A673 (cell line): ENCODE results near the gene GRHL1. TPM values are rescaled to one million over a fixed set of nuclear protein-coding genes. Genes with fewer than 3 reads are reported as not detected.

ENCODE experiments used
- Bru-seq: library from RNA; stranded (reverse); fragments of 400-500 nt; gene quantifications from one replicate; lab custom pipeline; 2021; lab: Mats Ljungman, UMichigan
- BruChase-seq, 2 experiments: library from RNA; stranded (reverse); fragments of 400-500 nt; gene quantifications; one replicate each; lab custom pipeline; 2021; lab: Mats Ljungman, UMichigan
- BruUV-seq: library from RNA; stranded (reverse); fragments of 400-500 nt; replicated peaks from 2 replicates; lab custom pipeline; 2021; lab: Mats Ljungman, UMichigan
- CTCF ChIA-PET: fragments of 300-600 bp; sonication (Branson Sonifier 250); formaldehyde crosslinking; loops from one replicate; lab custom pipeline; 2022; ENCODE audit warnings: antibody characterized with exemption; lab: Charles Lee
- POLR2A ChIA-PET: fragments of 300-600 bp; sonication (Branson Sonifier 250); formaldehyde crosslinking; loops from one replicate; lab custom pipeline; 2022; ENCODE audit warnings: antibody characterized with exemption; ENCODE audit not compliant: low non-redundant PET; lab: Charles Lee
- DNase-seq: peaks from one replicate; pipeline ENCODE4 v3.0.0-alpha.2; 2015; ENCODE audit warnings: low spot score
- H3K27ac ChIP-seq: fragments of 200-600 bp; sonication (generic); 2 replicates; pipeline ENCODE4 v1.5.1; 2016; ENCODE audit warnings: mixed run types, low read depth, mild to moderate bottlenecking, mixed read lengths, antibody characterized with exemption, low read length; ENCODE audit not compliant: poor library complexity, severe bottlenecking
- H3K27me3 ChIP-seq: fragments of 200-600 bp; sonication (generic); replicated peaks from 2 replicates; pipeline ENCODE4 v1.6.1; 2017; ENCODE audit warnings: mixed run types, low read depth, mild to moderate bottlenecking, mixed read lengths, antibody characterized with exemption, low read length; ENCODE audit not compliant: insufficient read depth, poor library complexity
- H3K36me3 ChIP-seq: fragments of 200-600 bp; sonication (generic); 2 replicates; pipeline ENCODE4 v1.6.1; 2016; ENCODE audit warnings: mixed run types, mild to moderate bottlenecking, mixed read lengths, antibody characterized with exemption, low read length; ENCODE audit not compliant: insufficient read depth, poor library complexity, severe bottlenecking
- H3K4me1 ChIP-seq: fragments of 200-600 bp; sonication (generic); 2 replicates; pipeline ENCODE4 v1.6.1; 2017; ENCODE audit warnings: mixed run types, mild to moderate bottlenecking, mixed read lengths, antibody characterized with exemption, low read length; ENCODE audit not compliant: insufficient read depth, poor library complexity, severe bottlenecking
- H3K4me3 ChIP-seq: fragments of 200-600 bp; sonication (generic); 2 replicates; pipeline ENCODE4 v1.5.1; 2016; ENCODE audit warnings: low read depth, mixed run types, mild to moderate bottlenecking, mixed read lengths, low read length; ENCODE audit not compliant: poor library complexity, severe bottlenecking
- H3K9me3 ChIP-seq: fragments of 200-600 bp; sonication (generic); 2 replicates; pipeline ENCODE4 v1.6.1; 2016; ENCODE audit warnings: mixed run types, low read depth, mild to moderate bottlenecking, mixed read lengths, antibody characterized with exemption, low read length; ENCODE audit not compliant: poor library complexity, severe bottlenecking
- EZH2 ChIP-seq: fragments of 200-600 bp; sonication (generic); IDR thresholded peaks from 2 replicates; pipeline ENCODE4 v1.6.1; 2017; ENCODE audit warnings: borderline replicate concordance, low read depth, mild to moderate bottlenecking, mixed read lengths, antibody characterized with exemption, low read length; ENCODE audit not compliant: poor library complexity, severe bottlenecking
- intact Hi-C: fragments of 100-400 bp; cut with micrococcal nuclease; formaldehyde crosslinking; loops from one replicate; pipeline ENCODE4 v1.10.0; 2022; ENCODE audit not compliant: unreplicated experiment
- long read RNA-seq: library from polyadenylated mRNA; stranded (forward); transcript quantifications from one replicate; pipeline ENCODE4 v2.0.0, GENCODE V29; 2022
- total RNA-seq: library from RNA; stranded (reverse); gene quantifications from 2 replicates; pipeline ENCODE4 v1.2.3, GENCODE V29; 2021
- TF ChIP-seq, protein P1 (sequence below): fragments of 300-800, 200-600 bp; sonication (generic); conservative IDR thresholded peaks from 2 replicates; pipeline ENCODE4 v1.5.1; 2017; ENCODE audit warnings: low read depth, mild to moderate bottlenecking, antibody characterized with exemption, low read length, moderate library complexity, mixed read lengths

The GRHL1 gene, protein sequence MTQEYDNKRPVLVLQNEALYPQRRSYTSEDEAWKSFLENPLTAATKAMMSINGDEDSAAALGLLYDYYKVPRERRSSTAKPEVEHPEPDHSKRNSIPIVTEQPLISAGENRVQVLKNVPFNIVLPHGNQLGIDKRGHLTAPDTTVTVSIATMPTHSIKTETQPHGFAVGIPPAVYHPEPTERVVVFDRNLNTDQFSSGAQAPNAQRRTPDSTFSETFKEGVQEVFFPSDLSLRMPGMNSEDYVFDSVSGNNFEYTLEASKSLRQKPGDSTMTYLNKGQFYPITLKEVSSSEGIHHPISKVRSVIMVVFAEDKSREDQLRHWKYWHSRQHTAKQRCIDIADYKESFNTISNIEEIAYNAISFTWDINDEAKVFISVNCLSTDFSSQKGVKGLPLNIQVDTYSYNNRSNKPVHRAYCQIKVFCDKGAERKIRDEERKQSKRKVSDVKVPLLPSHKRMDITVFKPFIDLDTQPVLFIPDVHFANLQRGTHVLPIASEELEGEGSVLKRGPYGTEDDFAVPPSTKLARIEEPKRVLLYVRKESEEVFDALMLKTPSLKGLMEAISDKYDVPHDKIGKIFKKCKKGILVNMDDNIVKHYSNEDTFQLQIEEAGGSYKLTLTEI
- total RNA-seq (0.13 and 0.42 TPM in 2 replicates), Bru-seq, nascent RNA (percentile 23 among the genes with signal in this experiment), BruChase-seq, experiment 1, labeled RNA remaining after a 2-hour chase (percentile 22 among the genes with signal in this experiment), BruChase-seq, experiment 2, labeled RNA remaining after a 6-hour chase (percentile 14 among the genes with signal in this experiment)
- long read RNA-seq: 0 reads

DNA sequence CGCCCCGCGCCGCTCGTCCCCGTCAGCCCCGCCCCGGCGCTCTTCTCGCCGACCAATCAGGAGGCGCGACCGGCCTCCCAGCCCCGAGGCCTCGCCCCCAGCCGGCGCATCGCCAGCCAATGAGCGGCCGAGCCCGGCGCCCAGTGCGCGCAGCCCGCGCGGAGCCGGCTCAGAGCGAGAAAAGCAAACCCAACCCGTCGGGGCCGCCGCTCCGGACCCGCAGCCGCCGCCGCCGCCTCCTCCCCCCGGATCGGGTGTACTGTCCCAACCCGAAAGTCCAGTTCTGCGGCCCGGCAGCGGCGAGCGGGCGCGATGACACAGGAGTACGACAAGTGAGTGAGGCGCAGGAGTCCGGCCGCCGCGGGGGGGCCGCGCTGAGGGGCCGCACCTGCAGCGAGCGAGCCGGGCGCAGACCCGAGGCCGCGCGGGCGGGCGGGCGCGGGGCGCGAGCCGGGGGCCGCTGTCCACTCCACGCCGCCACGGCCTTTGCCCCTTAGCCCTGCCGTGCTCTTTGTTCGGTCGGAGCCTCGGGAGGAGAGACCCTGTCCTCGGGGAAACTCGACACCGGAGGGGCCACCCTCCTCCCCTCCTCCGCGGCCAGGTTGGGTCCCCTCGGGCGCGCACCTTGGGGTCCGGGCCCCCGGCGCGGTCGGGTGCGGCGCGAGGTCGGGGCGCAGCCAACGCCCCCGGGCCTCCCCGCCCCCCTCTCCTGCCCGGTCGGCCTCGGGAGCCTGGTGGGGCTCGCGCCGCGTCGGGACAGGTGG is at the start of gene GRHL1:
TSS of gene GRHL1 (plus strand) at position 172 of the 764 bp plus-strand sequence. CDS start at position 313, 141 bp downstream.
- H3K4me3 ChIP-seq: peak within 1 kb of the TSS; percentile 67
- DNase-seq: peak; percentile 94
- H3K27ac ChIP-seq: no peak within 1 kb of the TSS
- no peaks in the 10 kb centered on the region for H3K4me1 ChIP-seq
- intact Hi-C loops: no loop called here
- TF ChIP-seq, protein P1, sequence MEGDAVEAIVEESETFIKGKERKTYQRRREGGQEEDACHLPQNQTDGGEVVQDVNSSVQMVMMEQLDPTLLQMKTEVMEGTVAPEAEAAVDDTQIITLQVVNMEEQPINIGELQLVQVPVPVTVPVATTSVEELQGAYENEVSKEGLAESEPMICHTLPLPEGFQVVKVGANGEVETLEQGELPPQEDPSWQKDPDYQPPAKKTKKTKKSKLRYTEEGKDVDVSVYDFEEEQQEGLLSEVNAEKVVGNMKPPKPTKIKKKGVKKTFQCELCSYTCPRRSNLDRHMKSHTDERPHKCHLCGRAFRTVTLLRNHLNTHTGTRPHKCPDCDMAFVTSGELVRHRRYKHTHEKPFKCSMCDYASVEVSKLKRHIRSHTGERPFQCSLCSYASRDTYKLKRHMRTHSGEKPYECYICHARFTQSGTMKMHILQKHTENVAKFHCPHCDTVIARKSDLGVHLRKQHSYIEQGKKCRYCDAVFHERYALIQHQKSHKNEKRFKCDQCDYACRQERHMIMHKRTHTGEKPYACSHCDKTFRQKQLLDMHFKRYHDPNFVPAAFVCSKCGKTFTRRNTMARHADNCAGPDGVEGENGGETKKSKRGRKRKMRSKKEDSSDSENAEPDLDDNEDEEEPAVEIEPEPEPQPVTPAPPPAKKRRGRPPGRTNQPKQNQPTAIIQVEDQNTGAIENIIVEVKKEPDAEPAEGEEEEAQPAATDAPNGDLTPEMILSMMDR: no peak
- TF ChIP-seq EZH2: no peak
- BruUV-seq: no TSS peak
- no peaks in the 10 kb centered on the region for H3K9me3 ChIP-seq
- ChIA-PET CTCF (no interaction called here), POLR2A (no interaction called here)
- peaks cover 29% of the 10 kb centered on the region for H3K27me3 ChIP-seq
- H3K36me3 ChIP-seq: no peaks in the 10 kb centered on the region

DNA sequence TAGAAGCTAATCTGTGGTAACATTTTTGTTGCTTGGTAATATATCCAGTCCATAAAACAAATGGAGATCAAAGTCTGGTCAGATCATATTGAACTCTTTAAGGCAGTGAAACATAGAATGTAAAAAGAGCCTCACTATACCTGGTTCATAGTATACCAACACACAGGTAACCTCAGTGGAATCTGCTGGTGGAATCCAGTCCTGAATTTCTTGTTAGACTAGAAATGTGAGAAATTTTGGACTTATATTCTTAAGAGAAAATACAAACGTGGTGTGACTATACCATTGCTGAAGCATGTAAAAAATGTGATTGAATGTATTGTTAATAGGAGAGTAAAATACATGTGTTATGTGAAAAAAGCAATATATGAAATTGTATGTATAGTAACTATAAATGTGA is 46.1 kb upstream of the GRHL1 start:
- no peak overlapping the region for H3K4me3 ChIP-seq
- intact Hi-C loops: no loop called here
- H3K4me1 ChIP-seq: no peaks in the 10 kb centered on the region
- TF ChIP-seq EZH2: no peak
- H3K36me3 ChIP-seq: peaks cover 12% of the 10 kb centered on the region
- no peak for DNase-seq
- ChIA-PET CTCF (no interaction called here), POLR2A (no interaction called here)
- no peaks in the 10 kb centered on the region for H3K27me3 ChIP-seq
- no TSS peak for BruUV-seq
- H3K27ac ChIP-seq: no peak overlapping the region
- no peaks in the 10 kb centered on the region for H3K9me3 ChIP-seq

DNA sequence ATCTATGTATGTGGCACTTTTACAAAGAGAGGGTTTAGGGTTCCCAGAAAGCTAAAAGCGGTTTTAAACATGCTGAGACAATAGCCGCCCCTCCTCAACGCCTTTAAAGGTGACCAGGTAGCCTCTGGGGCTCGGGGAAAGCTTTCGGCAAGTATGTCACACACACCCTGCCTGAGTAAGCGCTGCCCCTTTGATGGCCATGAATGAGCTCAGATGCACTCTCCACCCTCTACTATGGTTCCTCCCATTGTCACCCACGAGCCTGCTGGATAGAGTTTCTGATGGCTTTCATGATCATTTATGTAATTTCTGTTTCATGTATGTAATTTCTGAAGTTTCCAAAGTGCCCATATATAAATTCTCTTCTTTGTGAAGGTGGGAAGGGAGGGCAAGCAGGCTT is 44.1 kb upstream of the GRHL1 start:
- BruUV-seq: no TSS peak
- DNase-seq: no peak
- Histone ChIP-seq H3K4me1 (no peaks in the 10 kb centered on the region), H3K27ac (no peak overlapping the region), H3K36me3 (peaks cover 17% of the 10 kb centered on the region), H3K27me3 (no peaks in the 10 kb centered on the region), H3K9me3 (no peaks in the 10 kb centered on the region), H3K4me3 (no peak overlapping the region)
- ChIA-PET POLR2A (no interaction called here), CTCF (no interaction called here)
- intact Hi-C loops: no loop called here
- TF ChIP-seq, protein P1: no peak
- no peak for TF ChIP-seq EZH2
